BLaER1 (cell line): Measurements from ENCODE around the gene LCAT.

Source experiments
- H3K27ac ChIP-seq: shearing (Covaris generic); formaldehyde crosslinking; 2 replicates; pipeline ENCODE4 v1.8.1; 2022
- H3K27me3 ChIP-seq: shearing (Covaris generic); formaldehyde crosslinking; 2 replicates; pipeline ENCODE4 v1.8.1; 2022
- H3K36me3 ChIP-seq: shearing (Covaris generic); formaldehyde crosslinking; 2 replicates; pipeline ENCODE4 v1.8.1; 2022
- H3K4me1 ChIP-seq: shearing (Covaris generic); formaldehyde crosslinking; 2 replicates; pipeline ENCODE4 v1.8.1; 2022
- H3K4me2 ChIP-seq: shearing (Covaris generic); formaldehyde crosslinking; 2 replicates; pipeline ENCODE4 v1.8.1; 2022
- H3K4me3 ChIP-seq: shearing (Covaris generic); formaldehyde crosslinking; 2 replicates; pipeline ENCODE4 v1.8.1; 2022
- H3K9ac ChIP-seq: shearing (Covaris generic); formaldehyde crosslinking; 2 replicates; pipeline ENCODE4 v1.8.1; 2022
- H3K9me3 ChIP-seq: shearing (Covaris generic); formaldehyde crosslinking; 2 replicates; pipeline ENCODE4 v1.8.1; 2022
- H4K20me1 ChIP-seq: shearing (Covaris generic); formaldehyde crosslinking; 2 replicates; pipeline ENCODE4 v1.8.1; 2022
- Cebpa-rat ChIP-seq: shearing (Covaris generic); IDR thresholded peaks from 2 replicates; pipeline ENCODE4 v1.8.1; 2022

Gene LCAT

DNA sequence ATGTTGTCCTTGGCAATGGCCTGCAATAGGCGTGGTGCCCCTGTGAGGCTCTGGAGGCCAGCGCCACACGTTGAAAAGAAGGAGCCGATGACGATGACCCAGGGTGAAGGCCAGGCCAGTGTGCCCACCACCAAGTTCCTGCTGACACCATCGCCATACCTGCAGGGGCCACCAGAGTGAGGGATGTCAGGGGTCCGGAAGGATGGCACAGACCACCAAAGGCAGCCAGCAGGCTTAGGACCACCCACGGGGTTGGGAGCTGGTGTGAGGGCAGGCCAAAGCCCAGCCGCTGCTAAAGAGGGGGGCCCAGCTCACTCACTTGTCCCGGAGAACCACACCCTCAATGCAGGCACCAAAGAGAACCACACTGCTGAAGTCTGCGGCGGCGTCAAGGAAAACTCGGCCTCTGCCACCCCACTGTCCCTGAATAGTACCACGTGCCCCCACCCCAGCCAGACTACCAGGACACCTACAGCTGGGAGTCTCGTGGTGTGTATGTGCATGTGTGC is 6.5 kb upstream of the LCAT start:
- no peak for TF ChIP-seq Cebpa-rat
- no peaks in the 10 kb centered on the region for H3K9me3 ChIP-seq
- H3K27me3 ChIP-seq: no peaks in the 10 kb centered on the region
- no peak overlapping the region for H3K27ac ChIP-seq
- H3K9ac ChIP-seq: no peak overlapping the region
- H4K20me1 ChIP-seq: peaks cover 9% of the 10 kb centered on the region; the same call in 1 of the 2 replicates
- H3K36me3 ChIP-seq: peaks cover 84% of the 10 kb centered on the region
- peaks cover 19% of the 10 kb centered on the region for H3K4me1 ChIP-seq
- H3K4me2 ChIP-seq: no peak overlapping the region
- no peak overlapping the region for H3K4me3 ChIP-seq

DNA sequence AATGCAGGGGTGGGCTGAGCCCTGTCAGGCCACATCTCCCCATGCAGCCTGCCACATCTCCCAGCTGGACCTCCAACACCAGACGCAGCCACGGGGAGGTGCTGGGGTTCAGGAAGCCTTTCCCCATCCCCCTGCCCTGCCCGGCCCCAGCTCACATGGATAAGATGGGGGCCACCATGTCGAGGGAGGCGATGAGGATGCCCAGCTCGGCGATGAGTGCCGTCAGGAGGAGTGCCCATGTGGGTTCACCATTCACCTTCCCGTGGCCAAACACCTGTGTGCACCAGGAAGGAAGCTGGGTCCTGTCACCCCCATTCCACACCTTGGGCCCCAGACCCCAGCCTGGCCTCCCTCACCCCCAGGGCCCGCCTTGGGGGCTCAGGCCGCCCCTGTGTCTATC is 5.7 kb upstream of the LCAT start:
- Histone ChIP-seq H3K27me3 (no peaks in the 10 kb centered on the region), H3K36me3 (peaks cover 84% of the 10 kb centered on the region), H3K9ac (no peak overlapping the region), H3K4me1 (peaks cover 19% of the 10 kb centered on the region), H3K4me2 (no peak overlapping the region), H3K27ac (no peak overlapping the region), H3K4me3 (no peak overlapping the region), H3K9me3 (no peaks in the 10 kb centered on the region), H4K20me1 (peaks cover 9% of the 10 kb centered on the region; the same call in 1 of the 2 replicates)
- no peak for TF ChIP-seq Cebpa-rat

DNA sequence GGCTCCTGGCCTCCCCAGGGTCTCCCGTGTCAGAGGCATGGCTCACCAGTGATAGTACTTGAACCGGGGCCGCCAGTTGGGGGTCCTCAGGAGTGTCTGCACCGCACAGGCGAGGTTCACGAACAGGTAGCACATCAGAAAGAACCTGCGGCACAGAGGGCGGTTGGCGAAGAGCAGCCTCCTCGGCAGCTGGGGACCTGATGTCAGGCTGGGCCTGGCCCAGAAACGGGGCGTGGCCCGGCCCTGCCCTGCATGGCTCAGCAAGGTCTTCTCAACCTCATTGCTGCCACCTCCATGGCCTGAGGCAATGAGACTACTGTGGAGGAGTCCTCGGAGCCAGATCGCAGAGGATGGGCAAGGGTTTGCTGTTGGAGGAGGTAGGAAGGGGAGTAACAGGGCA is 4.1 kb upstream of the LCAT start:
- Histone ChIP-seq H4K20me1 (peaks cover 9% of the 10 kb centered on the region; the same call in 1 of the 2 replicates), H3K27me3 (no peaks in the 10 kb centered on the region), H3K4me1 (peaks cover 10% of the 10 kb centered on the region), H3K4me3 (no peak overlapping the region), H3K4me2 (no peak overlapping the region), H3K36me3 (peaks cover 90% of the 10 kb centered on the region), H3K9ac (no peak overlapping the region), H3K9me3 (no peaks in the 10 kb centered on the region), H3K27ac (no peak overlapping the region)
- TF ChIP-seq Cebpa-rat: no peak

DNA sequence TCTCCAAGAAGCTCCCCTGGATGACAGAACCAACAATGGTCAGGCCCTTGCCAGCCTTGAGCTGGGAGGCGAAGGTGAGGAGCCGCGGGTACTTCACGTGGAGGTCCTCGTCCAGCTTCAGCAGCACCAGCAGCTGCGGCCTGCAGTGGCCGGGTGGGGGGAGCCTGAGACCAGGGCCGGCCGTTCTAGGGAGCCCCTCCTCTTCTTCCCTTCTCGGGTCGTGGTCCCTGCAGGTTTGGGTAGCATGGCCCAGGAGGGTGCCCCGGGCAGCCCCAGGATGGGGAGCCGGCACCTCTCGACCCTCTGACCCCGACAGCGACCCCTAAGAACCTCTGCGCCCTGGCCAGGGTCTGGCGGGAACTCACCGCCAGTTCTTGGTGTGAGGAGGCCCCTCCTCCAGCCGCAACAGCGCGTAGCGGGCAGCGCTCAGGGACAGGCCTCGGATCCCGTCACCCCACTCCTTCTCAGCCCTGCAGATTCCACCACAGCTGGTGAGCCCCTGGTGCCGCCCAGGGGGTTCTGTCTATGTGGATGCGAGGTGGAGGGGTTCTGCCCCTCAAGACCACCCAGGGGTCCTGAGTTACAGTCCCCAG is 3.1 kb upstream of the LCAT start:
- Histone ChIP-seq H3K4me2 (peak overlapping the region; percentile 42), H4K20me1 (peaks cover 9% of the 10 kb centered on the region; the same call in 1 of the 2 replicates), H3K4me3 (no peak overlapping the region), H3K9ac (0 out of 2 replicates have a peak overlapping the region, but pooled peaks have one; percentile 24), H3K9me3 (no peaks in the 10 kb centered on the region), H3K27me3 (no peaks in the 10 kb centered on the region), H3K27ac (peak overlapping the region; percentile 46), H3K4me1 (peaks cover 15% of the 10 kb centered on the region), H3K36me3 (peaks cover 97% of the 10 kb centered on the region)
- no peak for TF ChIP-seq Cebpa-rat

DNA sequence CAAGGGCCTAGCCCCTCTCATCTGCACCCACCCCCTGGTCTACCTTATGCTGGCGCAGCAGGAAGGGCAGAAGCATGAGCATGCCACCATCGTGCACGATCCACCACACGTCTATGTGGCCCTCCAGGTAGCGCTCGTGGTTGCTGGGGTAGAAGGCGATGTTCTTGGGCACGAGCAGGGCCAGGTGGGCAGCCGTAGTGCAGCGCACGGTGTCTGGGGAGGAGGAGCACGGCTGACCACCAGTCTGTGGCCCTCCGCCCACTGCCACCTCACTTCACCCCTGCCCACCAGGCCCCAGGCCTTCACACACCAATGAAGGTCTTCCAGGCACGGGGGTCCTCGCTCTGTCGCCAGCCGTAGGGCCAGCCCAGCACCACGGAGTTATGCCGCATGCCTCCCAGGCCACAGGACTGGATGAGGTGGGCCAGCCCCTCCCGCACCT is 2.2 kb upstream of the LCAT start:
- TF ChIP-seq Cebpa-rat: no peak
- peak overlapping the region; percentile 42 for H3K4me2 ChIP-seq
- 0 out of 2 replicates have a peak overlapping the region, but pooled peaks have one; percentile 24 for H3K9ac ChIP-seq
- H3K36me3 ChIP-seq: peaks cover 90% of the 10 kb centered on the region
- peaks cover 24% of the 10 kb centered on the region for H3K4me1 ChIP-seq
- no peaks in the 10 kb centered on the region for H3K9me3 ChIP-seq
- H3K27me3 ChIP-seq: no peaks in the 10 kb centered on the region
- H3K4me3 ChIP-seq: no peak overlapping the region
- H4K20me1 ChIP-seq: peaks cover 9% of the 10 kb centered on the region; the same call in 1 of the 2 replicates
- H3K27ac ChIP-seq: peak overlapping the region; percentile 46

DNA sequence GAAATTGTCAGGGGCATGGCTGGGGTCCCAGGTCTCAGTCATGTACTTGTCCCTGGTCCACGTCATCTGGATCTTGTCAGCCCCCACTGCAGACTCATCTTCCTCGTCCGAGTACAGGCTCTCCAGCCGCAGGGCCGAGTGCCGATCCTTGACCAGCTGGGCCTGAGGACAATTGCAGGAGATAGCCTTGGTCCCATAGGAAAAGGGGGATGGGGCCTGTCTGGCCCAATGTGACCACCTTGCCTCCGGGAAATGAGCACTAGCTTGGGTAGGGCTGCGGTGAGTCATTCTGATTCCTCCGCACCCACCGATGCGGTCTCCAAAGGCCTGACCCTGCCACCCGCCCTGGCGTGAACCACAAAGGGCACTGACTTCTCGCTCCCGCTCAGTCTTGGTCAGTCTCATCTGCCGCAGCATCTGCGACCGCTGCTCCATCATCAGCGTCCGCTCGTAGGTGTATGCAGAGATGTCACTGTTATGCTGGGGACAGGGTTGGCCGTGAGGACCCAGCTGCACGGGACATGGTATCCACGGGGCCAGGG is 1.5 kb upstream of the LCAT start:
- H3K9ac ChIP-seq: no peak overlapping the region
- no peak overlapping the region for H3K27ac ChIP-seq
- no peak overlapping the region for H3K4me3 ChIP-seq
- H4K20me1 ChIP-seq: peaks cover 9% of the 10 kb centered on the region; the same call in 1 of the 2 replicates
- H3K27me3 ChIP-seq: no peaks in the 10 kb centered on the region
- no peaks in the 10 kb centered on the region for H3K9me3 ChIP-seq
- no peak overlapping the region for H3K4me2 ChIP-seq
- TF ChIP-seq Cebpa-rat: no peak
- peaks cover 83% of the 10 kb centered on the region for H3K36me3 ChIP-seq
- peaks cover 31% of the 10 kb centered on the region for H3K4me1 ChIP-seq

DNA sequence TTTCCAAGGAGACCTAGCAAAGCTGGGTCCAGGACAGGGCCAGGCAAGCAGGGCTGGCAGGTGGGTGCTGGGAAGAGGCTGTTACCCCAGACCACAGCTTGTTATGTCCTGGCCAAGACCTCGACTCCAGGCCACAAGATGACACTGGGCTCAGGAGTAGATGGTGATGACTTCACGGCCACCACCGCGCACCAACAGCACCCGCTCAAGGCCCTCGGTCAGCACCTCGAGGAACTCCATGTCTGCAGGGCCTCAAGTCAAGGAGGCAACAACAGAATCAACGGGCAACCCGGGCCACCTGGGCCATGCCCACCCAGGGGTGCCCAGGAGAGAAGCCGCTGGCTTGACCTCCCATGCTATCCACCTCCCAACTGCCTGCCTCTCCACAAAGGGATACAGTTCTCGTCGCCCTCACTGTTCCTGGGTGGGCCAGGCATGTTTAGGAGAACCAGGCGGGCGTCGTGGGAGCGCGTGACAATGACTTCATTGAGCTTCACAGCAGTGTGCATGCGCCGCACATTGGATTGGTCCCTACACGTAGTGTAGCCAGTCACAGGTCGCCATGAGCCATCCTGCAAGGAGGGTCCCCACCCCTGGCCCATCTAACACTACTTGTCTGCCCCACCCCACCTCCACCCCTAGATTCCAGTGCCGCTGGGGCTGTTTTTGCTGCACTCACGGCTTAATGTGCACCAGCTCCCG is 921 bp upstream of the LCAT start:
- Histone ChIP-seq H3K27me3 (no peaks in the 10 kb centered on the region), H3K4me1 (peaks cover 38% of the 10 kb centered on the region), H4K20me1 (peaks cover 9% of the 10 kb centered on the region; the same call in 1 of the 2 replicates), H3K4me2 (no peak overlapping the region), H3K9me3 (no peaks in the 10 kb centered on the region), H3K27ac (no peak overlapping the region), H3K36me3 (peaks cover 77% of the 10 kb centered on the region), H3K9ac (no peak overlapping the region), H3K4me3 (no peak overlapping the region)
- no peak for TF ChIP-seq Cebpa-rat

DNA sequence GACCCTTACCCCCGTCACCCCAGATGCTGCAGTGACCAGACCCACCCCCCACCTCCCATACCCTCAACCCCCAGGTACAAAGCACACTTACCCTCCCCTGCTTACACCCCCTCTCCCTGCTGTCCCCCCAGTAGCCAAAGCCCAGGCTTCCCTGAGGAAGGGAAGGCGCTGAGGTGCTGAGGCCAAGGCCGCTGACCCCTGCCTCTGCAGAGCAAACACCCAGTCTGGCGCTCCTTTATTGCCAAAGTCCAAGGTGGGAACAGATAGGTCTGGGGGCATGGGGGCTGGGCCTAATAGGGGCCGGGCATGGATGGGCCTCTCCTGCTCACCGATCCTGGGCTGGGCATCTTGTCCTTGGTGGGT is 683 bp downstream of the LCAT start:
- Histone ChIP-seq H3K9me3 (no peaks in the 10 kb centered on the region), H3K9ac (no peak overlapping the region), H3K27me3 (no peaks in the 10 kb centered on the region), H3K4me3 (no peak overlapping the region), H3K36me3 (peaks cover 63% of the 10 kb centered on the region), H3K4me1 (peaks cover 45% of the 10 kb centered on the region), H4K20me1 (peaks cover 9% of the 10 kb centered on the region; the same call in 1 of the 2 replicates), H3K27ac (no peak overlapping the region), H3K4me2 (no peak overlapping the region)
- no peak for TF ChIP-seq Cebpa-rat

DNA sequence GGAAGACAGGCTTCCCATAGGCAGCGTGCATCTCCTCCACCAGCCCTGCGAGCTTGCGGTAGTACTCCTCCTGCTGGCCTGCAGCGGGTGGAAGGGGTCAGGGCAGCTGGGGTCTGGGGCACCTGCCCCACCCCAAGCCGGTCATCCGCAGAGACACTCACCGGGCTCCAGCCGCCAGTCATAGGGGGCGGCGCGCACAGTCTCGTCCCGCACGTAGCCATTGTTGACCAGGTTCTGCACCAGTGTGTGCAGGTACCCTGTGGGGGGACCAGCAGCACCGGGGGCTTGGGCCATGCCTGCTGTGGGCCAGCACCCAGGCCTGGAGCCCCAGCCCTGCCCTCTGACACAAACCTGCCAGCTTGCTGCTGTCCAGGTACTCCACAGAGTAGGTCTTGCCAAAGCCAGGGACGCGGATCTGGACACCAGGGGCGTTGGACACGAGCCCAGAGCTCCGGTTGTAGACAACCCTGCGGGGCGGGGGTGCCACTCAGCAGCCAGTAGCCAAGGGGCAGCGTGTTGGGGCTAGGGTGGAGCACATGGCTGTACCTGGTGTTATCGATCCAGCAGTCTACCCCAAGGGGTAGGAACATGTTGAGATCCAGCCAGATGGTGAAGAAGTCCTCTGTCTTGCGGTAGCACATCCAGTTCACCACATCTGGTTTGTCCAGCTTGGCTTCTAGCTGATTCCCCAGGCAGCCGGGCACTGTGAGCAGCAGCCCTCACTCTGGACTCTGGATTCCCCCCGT is 1.2 kb downstream of the LCAT start:
- H3K4me2 ChIP-seq: no peak overlapping the region
- H3K4me1 ChIP-seq: peaks cover 49% of the 10 kb centered on the region
- H3K36me3 ChIP-seq: peaks cover 58% of the 10 kb centered on the region
- H3K27me3 ChIP-seq: no peaks in the 10 kb centered on the region
- H3K27ac ChIP-seq: no peak overlapping the region
- H3K9me3 ChIP-seq: no peaks in the 10 kb centered on the region
- H4K20me1 ChIP-seq: peaks cover 9% of the 10 kb centered on the region; the same call in 1 of the 2 replicates
- TF ChIP-seq Cebpa-rat: no peak
- H3K9ac ChIP-seq: no peak overlapping the region
- no peak overlapping the region for H3K4me3 ChIP-seq
